Measurements from ENCODE around the gene TMC1.
"Not testable (repeated sequence)": the region's sequence is repeated elsewhere in the genome, so short reads cannot be mapped to it uniquely, and the experiment has no call there.

Gene TMC1

GRCh38 chr9:72521416-72521815 lies at the start of gene TMC1:
TSS of gene TMC1 (plus strand) at chr9:72521608. CDS start at chr9:72648649, 127,041 bp downstream.
- DNase-seq = not testable (repeated sequence)

- peak; percentile 7 for DNase-seq
These were observed 47.7 kb upstream of the TMC1 start for GRCh38 chr9:72473474-72474261.

- DNase-seq = no peak
These were observed 46.7 kb upstream of the TMC1 start for GRCh38 chr9:72474676-72475075.

- no peak for DNase-seq
These were observed 45.3 kb upstream of the TMC1 start for GRCh38 chr9:72476100-72476499.

GRCh38 chr9:72476617-72477437 lies 44.6 kb upstream of the TMC1 start:
- DNase-seq = peak; percentile 81

- peak; percentile 90 for DNase-seq
These were observed 43.4 kb upstream of the TMC1 start for GRCh38 chr9:72477930-72478518.

- peak; percentile 8 for DNase-seq
These were observed 42.4 kb upstream of the TMC1 start for GRCh38 chr9:72478966-72479365.

GRCh38 chr9:72480261-72480660 lies 41.1 kb upstream of the TMC1 start:
- not testable (repeated sequence) for DNase-seq

- DNase-seq = no peak
These were observed 40.5 kb upstream of the TMC1 start for GRCh38 chr9:72480921-72481320.

GRCh38 chr9:72485821-72486593 lies 35.4 kb upstream of the TMC1 start:
- peak; percentile 48 for DNase-seq

GRCh38 chr9:72486594-72486955 lies 34.8 kb upstream of the TMC1 start:
- no peak for DNase-seq

- not testable (repeated sequence) for DNase-seq
These were observed 33.7 kb upstream of the TMC1 start for GRCh38 chr9:72487665-72488064.

- DNase-seq = no peak
These were observed 31.4 kb upstream of the TMC1 start for GRCh38 chr9:72489986-72490385.

GRCh38 chr9:72491242-72491641 lies 30.2 kb upstream of the TMC1 start:
- no peak for DNase-seq

- DNase-seq = no peak
These were observed 27.4 kb upstream of the TMC1 start for GRCh38 chr9:72494051-72494450.

- no peak for DNase-seq
These were observed 23.9 kb upstream of the TMC1 start for GRCh38 chr9:72497447-72498046.

GRCh38 chr9:72506615-72507014 lies 14.8 kb upstream of the TMC1 start:
- DNase-seq = no peak

GRCh38 chr9:72509053-72509452 lies 12.4 kb upstream of the TMC1 start:
- DNase-seq = no peak

- DNase-seq = no peak
These were observed 11.8 kb upstream of the TMC1 start for GRCh38 chr9:72509635-72510034.

GRCh38 chr9:72521011-72521410 lies 397 bp upstream of the TMC1 start:
- DNase-seq = not testable (repeated sequence)

GRCh38 chr9:72524820-72525540 lies 3.6 kb downstream of the TMC1 start:
- peak; percentile 85 for DNase-seq

Data from DMS53 (cell line).